ENCODE results near the gene KIF25.

Gene KIF25

DNA sequence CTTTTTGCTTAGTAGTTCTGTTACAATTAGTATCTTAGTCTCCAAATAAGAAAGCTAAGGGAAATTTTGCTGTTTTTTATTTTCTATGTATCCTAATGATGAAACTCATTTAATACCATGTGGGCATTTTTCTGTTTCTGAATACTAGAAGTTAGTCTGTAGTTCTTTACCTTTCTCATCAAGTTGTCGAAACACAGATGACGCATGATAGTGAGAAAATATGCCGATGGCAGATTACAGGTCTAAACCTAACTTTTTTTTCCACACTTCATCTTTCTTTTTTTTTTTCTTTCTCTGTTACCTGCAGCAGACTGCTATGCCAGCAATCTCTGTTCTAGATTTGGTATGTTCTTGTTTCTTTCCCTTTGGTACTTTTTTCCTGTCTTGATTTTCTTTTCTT, 43.3 kb upstream of the KIF25 start:
- DNase-seq (ENCODE audit: low read depth, low spot score): no peak
- peaks cover 58% of the 10 kb centered on the region for H3K36me3 ChIP-seq (ENCODE audit: insufficient read depth, insufficient read length, low read length)

DNA sequence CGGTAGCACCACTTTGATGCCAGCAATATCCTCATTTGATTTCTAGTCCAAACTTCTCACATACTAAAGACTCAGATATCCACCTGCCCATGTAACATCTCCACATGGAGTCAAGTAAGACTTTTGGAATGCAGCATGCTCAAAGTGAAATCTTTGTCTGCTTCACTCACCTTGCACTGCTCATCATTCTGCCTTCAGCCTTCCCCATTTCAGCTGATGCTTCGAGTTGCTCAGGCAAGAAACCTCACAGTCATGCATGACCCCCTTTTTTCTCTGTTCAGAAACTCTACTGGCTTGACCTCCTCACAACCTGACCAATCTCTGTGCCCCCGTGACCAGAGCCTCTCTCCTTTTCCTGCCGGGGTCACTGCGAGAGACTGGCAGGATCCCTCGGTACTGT, 41.0 kb upstream of the KIF25 start:
- Histone ChIP-seq H3K4me1 (ENCODE audit: insufficient read depth, insufficient read length) (no peaks in the 10 kb centered on the region), H3K27me3 (ENCODE audit: insufficient read depth, insufficient read length) (no peaks in the 10 kb centered on the region), H3K9me3 (ENCODE audit: insufficient read depth, low read length) (no peaks in the 10 kb centered on the region; the same call in 1 of the 2 replicates), H3K9ac (ENCODE audit: insufficient read length, low read depth) (no peak overlapping the region), H3K36me3 (ENCODE audit: insufficient read depth, insufficient read length, low read length) (peaks cover 36% of the 10 kb centered on the region), H3K4me3 (ENCODE audit: insufficient read length, low read depth) (no peak overlapping the region)
- no peak for TF ChIP-seq YY1 (IDR thresholded peaks at IDR 0.05; ENCODE audit: insufficient read depth, insufficient read length)
- no peak for TF ChIP-seq SUZ12 (IDR thresholded peaks at IDR 0.05; ENCODE audit: extremely low read depth, insufficient read depth, insufficient read length)
- TF ChIP-seq ZNF274 (IDR thresholded peaks at IDR 0.05; ENCODE audit: low read depth, low read length): no peak
- no peak for DNase-seq (ENCODE audit: low read depth, low spot score)

More for the DNA sequence above, 43.3 kb upstream of the KIF25 start:
- Histone ChIP-seq H3K9ac (ENCODE audit: insufficient read length, low read depth) (no peak overlapping the region), H3K4me1 (ENCODE audit: insufficient read depth, insufficient read length) (no peaks in the 10 kb centered on the region), H3K9me3 (ENCODE audit: insufficient read depth, low read length) (no peaks in the 10 kb centered on the region; the same call in 1 of the 2 replicates), H3K4me3 (ENCODE audit: insufficient read length, low read depth) (no peak overlapping the region), H3K27me3 (ENCODE audit: insufficient read depth, insufficient read length) (no peaks in the 10 kb centered on the region)
- TF ChIP-seq ZNF274 (IDR thresholded peaks at IDR 0.05; ENCODE audit: low read depth, low read length) (no peak), SUZ12 (IDR thresholded peaks at IDR 0.05; ENCODE audit: extremely low read depth, insufficient read depth, insufficient read length) (no peak), YY1 (IDR thresholded peaks at IDR 0.05; ENCODE audit: insufficient read depth, insufficient read length) (no peak)

DNA sequence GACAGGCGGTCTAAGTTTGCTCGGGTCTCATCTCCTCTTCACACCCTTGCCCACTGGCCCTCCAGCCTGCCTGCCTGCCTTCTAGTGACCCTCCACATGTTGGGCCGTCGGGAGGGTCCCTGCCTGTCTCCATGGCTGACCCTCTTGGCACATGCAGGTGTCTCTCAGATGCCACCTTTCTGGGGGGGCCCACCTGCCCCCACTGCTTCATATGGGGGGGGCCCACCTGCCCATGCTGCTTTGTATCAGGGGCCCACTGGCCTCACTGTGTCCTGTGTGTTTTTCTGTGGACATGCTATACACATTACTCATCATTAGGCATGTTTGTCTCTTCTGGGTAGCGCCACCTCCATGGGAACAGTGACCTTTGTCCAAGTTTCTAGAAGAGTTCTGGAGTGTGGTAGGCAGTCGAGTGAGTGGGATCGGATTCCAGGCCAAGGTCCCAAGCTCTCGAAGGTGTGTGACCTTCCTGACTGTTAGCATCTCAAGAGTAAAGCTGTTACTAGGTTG, 40.4 kb upstream of the KIF25 start:
- no peaks in the 10 kb centered on the region; the same call in 1 of the 2 replicates for H3K9me3 ChIP-seq (ENCODE audit: insufficient read depth, low read length)
- H3K9ac ChIP-seq (ENCODE audit: insufficient read length, low read depth): no peak overlapping the region
- H3K4me3 ChIP-seq (ENCODE audit: insufficient read length, low read depth): no peak overlapping the region
- no peak for DNase-seq (ENCODE audit: low read depth, low spot score)
- H3K36me3 ChIP-seq (ENCODE audit: insufficient read depth, insufficient read length, low read length): peaks cover 30% of the 10 kb centered on the region
- H3K4me1 ChIP-seq (ENCODE audit: insufficient read depth, insufficient read length): no peaks in the 10 kb centered on the region
- TF ChIP-seq SUZ12 (IDR thresholded peaks at IDR 0.05; ENCODE audit: extremely low read depth, insufficient read depth, insufficient read length) (no peak), YY1 (IDR thresholded peaks at IDR 0.05; ENCODE audit: insufficient read depth, insufficient read length) (no peak), ZNF274 (IDR thresholded peaks at IDR 0.05; ENCODE audit: low read depth, low read length) (no peak)
- H3K27me3 ChIP-seq (ENCODE audit: insufficient read depth, insufficient read length): no peaks in the 10 kb centered on the region

DNA sequence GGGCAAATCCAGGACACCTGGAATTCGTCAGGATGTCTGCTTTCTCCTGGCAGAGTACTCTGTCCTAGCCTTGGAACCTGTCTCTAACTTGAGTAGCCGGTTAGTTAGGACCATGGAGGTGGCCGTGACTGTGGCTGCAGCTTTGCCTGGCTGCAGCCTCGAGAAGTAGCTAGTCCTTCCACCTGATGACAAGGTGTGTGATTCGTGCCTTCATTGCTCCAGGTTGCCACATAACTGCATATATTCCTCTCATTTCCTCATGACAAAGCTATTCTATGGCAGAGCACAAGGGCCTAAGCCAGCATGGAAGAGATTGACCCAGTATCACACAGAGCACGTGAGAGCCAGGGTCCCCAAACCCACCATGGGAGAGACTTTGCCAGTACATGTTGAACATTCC, 39.8 kb upstream of the KIF25 start:
- Histone ChIP-seq H3K9ac (ENCODE audit: insufficient read length, low read depth) (no peak overlapping the region), H3K9me3 (ENCODE audit: insufficient read depth, low read length) (no peaks in the 10 kb centered on the region; the same call in 1 of the 2 replicates), H3K27me3 (ENCODE audit: insufficient read depth, insufficient read length) (no peaks in the 10 kb centered on the region), H3K4me1 (ENCODE audit: insufficient read depth, insufficient read length) (no peaks in the 10 kb centered on the region), H3K36me3 (ENCODE audit: insufficient read depth, insufficient read length, low read length) (peaks cover 30% of the 10 kb centered on the region), H3K4me3 (ENCODE audit: insufficient read length, low read depth) (no peak overlapping the region)
- TF ChIP-seq ZNF274 (IDR thresholded peaks at IDR 0.05; ENCODE audit: low read depth, low read length): no peak
- TF ChIP-seq YY1 (IDR thresholded peaks at IDR 0.05; ENCODE audit: insufficient read depth, insufficient read length): no peak
- TF ChIP-seq SUZ12 (IDR thresholded peaks at IDR 0.05; ENCODE audit: extremely low read depth, insufficient read depth, insufficient read length): no peak
- no peak for DNase-seq (ENCODE audit: low read depth, low spot score)

DNA sequence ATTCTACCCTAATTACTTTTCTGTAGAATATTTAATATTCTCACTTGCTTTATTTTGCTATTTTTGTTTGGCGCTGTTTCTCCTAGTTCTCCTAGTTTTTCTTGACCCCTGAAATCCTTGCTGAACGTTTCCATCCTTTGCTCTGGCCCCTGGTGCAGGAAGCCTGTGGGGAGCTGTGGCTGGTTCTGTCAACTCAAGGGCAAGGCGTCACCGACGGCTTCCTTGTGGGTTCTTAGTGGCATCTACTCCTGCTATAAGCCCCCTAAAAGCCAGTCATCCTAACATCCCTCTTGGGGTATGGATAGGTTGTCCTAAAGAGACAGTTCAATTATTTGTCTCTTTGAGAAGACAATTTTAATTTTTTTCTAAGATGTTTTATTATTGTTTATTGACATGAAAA, 36.9 kb upstream of the KIF25 start:
- no peak for TF ChIP-seq SUZ12 (IDR thresholded peaks at IDR 0.05; ENCODE audit: extremely low read depth, insufficient read depth, insufficient read length)
- no peak for TF ChIP-seq YY1 (IDR thresholded peaks at IDR 0.05; ENCODE audit: insufficient read depth, insufficient read length)
- no peak for TF ChIP-seq ZNF274 (IDR thresholded peaks at IDR 0.05; ENCODE audit: low read depth, low read length)
- Histone ChIP-seq H3K4me1 (ENCODE audit: insufficient read depth, insufficient read length) (no peaks in the 10 kb centered on the region), H3K36me3 (ENCODE audit: insufficient read depth, insufficient read length, low read length) (peaks cover 36% of the 10 kb centered on the region), H3K27me3 (ENCODE audit: insufficient read depth, insufficient read length) (no peaks in the 10 kb centered on the region), H3K9ac (ENCODE audit: insufficient read length, low read depth) (no peak overlapping the region), H3K9me3 (ENCODE audit: insufficient read depth, low read length) (no peaks in the 10 kb centered on the region; the same call in 1 of the 2 replicates), H3K4me3 (ENCODE audit: insufficient read length, low read depth) (no peak overlapping the region)
- DNase-seq (ENCODE audit: low read depth, low spot score): no peak

DNA sequence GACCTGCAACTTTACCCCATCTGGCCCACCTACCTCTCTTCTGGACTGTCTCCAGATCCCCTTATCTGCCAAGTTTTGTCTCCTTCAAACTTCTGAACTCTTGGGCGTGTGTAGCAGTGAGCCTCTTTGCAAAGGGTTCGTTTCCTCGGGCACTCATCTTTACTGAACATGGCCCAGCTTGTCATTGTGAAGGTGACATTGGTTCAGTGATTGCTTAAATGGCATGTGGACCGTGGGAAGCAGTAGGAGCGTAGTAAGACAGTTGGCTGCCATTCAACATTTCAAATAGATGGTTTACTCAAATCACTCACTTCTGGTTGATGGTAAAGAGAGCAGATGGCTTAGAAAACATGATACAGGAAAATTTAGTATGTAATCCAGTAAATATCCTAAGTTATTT, 34.8 kb upstream of the KIF25 start:
- no peaks in the 10 kb centered on the region; the same call in 1 of the 2 replicates for H3K9me3 ChIP-seq (ENCODE audit: insufficient read depth, low read length)
- H3K4me3 ChIP-seq (ENCODE audit: insufficient read length, low read depth): no peak overlapping the region
- H3K36me3 ChIP-seq (ENCODE audit: insufficient read depth, insufficient read length, low read length): peaks cover 38% of the 10 kb centered on the region
- no peak for TF ChIP-seq ZNF274 (IDR thresholded peaks at IDR 0.05; ENCODE audit: low read depth, low read length)
- no peak for TF ChIP-seq YY1 (IDR thresholded peaks at IDR 0.05; ENCODE audit: insufficient read depth, insufficient read length)
- no peak for TF ChIP-seq SUZ12 (IDR thresholded peaks at IDR 0.05; ENCODE audit: extremely low read depth, insufficient read depth, insufficient read length)
- no peak for DNase-seq (ENCODE audit: low read depth, low spot score)
- no peaks in the 10 kb centered on the region for H3K27me3 ChIP-seq (ENCODE audit: insufficient read depth, insufficient read length)
- H3K4me1 ChIP-seq (ENCODE audit: insufficient read depth, insufficient read length): no peaks in the 10 kb centered on the region
- no peak overlapping the region for H3K9ac ChIP-seq (ENCODE audit: insufficient read length, low read depth)

DNA sequence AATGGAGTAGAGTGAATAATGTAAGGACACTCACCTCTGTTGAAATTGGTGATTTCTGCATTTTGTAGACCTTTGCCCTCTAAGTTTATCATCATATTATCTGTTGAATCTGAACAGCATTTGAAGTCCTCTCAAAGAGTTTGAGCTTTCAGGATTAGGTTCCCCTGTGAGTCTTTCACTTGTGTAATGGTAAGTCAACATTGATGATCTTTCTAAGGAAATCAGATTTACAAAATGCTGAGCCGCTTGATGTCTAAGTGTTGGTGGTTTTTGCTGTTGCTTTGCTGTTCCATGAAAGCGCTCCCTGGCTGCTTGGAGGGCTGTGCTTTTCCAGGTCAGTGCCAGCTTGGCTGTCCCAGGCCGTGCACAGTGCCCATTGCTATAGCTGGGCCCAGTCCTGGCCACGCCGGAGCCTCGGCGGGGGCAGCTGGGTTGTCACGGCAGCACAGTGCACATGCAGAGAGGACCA, 33.8 kb upstream of the KIF25 start:
- no peak overlapping the region for H3K9ac ChIP-seq (ENCODE audit: insufficient read length, low read depth)
- no peaks in the 10 kb centered on the region for H3K4me1 ChIP-seq (ENCODE audit: insufficient read depth, insufficient read length)
- no peaks in the 10 kb centered on the region for H3K27me3 ChIP-seq (ENCODE audit: insufficient read depth, insufficient read length)
- TF ChIP-seq SUZ12 (IDR thresholded peaks at IDR 0.05; ENCODE audit: extremely low read depth, insufficient read depth, insufficient read length) (no peak), ZNF274 (IDR thresholded peaks at IDR 0.05; ENCODE audit: low read depth, low read length) (no peak), YY1 (IDR thresholded peaks at IDR 0.05; ENCODE audit: insufficient read depth, insufficient read length) (no peak)
- H3K36me3 ChIP-seq (ENCODE audit: insufficient read depth, insufficient read length, low read length): peaks cover 41% of the 10 kb centered on the region
- no peak for DNase-seq (ENCODE audit: low read depth, low spot score)
- H3K9me3 ChIP-seq (ENCODE audit: insufficient read depth, low read length): no peaks in the 10 kb centered on the region
- H3K4me3 ChIP-seq (ENCODE audit: insufficient read length, low read depth): no peak overlapping the region

Data from NT2/D1 (cell line).